ENCODE measurements around the gene SETD3. TPM values are rescaled to one million over a fixed set of nuclear protein-coding genes. Genes with fewer than 3 reads are reported as not detected.

The SETD3 gene
- total and polyA plus RNA-seq, 2 experiments from 2014 or later: 40.7 to 68.0 TPM

DNA sequence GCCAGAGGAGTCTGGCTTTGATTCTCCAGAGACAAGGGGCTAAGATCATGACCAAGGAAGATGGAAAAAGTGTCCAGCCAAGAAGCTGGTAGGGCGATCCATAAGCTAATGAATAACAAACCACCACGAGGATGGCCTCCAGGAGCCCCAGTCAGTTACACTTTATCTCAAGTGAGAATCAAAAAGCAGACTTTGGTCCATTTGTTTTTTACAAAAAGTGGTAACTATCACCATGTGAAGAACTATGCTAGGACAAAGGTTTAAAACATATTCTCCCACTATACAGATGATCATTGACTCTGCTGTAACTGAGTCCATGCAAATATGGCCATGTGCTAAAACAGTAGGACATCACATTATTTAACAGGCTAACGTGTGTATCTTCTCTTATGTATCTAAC, 13.9 kb downstream of the SETD3 start:
- Histone ChIP-seq H3K4me2 (no peak overlapping the region), H3K36me3 (ENCODE audit: insufficient read depth) (no peaks in the 10 kb centered on the region), H3K4me3 (no peak overlapping the region), H3K79me2 (replicated peaks; ENCODE audit: insufficient read depth) (peaks cover 73% of the 10 kb centered on the region), H3F3A (replicated peaks; ENCODE audit: low read depth) (peaks cover 3% of the 10 kb centered on the region; the same call in 1 of the 2 replicates), H3K4me1 (ENCODE audit: insufficient read depth) (peaks cover 31% of the 10 kb centered on the region), H3K9me2 (ENCODE audit: insufficient read depth) (no peaks in the 10 kb centered on the region), H3K27me3 (ENCODE audit: insufficient read depth) (no peaks in the 10 kb centered on the region), H3K27ac (ENCODE audit: low read depth) (no peak overlapping the region), H2AFZ (no peak overlapping the region), H4K20me1 (replicated peaks; ENCODE audit: insufficient read depth) (peaks cover 27% of the 10 kb centered on the region)
- no peak for DNase-seq (ENCODE audit: low spot score)
- Mint-ChIP-seq H3K36me3 (ENCODE audit: low read depth) (peaks cover 10% of the 10 kb centered on the region; the same call in 2 of the 3 replicates), H3K4me3 (no peak overlapping the region), H3K4me1 (peaks cover 63% of the 10 kb centered on the region), H3K9me3 (no peaks in the 10 kb centered on the region), H3K27me3 (ENCODE audit: insufficient read depth, low read depth, poor library complexity) (peaks cover 6% of the 10 kb centered on the region), H3K27ac (no peak overlapping the region)
- no peak for ATAC-seq
- no peak for TF ChIP-seq NANOG (IDR thresholded peaks at IDR 0.05; ENCODE audit: borderline replicate concordance)
- TF ChIP-seq EZH2phosphoT487 (IDR thresholded peaks at IDR 0.05; ENCODE audit: unreplicated experiment): no peak
- TF ChIP-seq JUNB (IDR thresholded peaks at IDR 0.05; ENCODE audit: unreplicated experiment): no peak
- TF ChIP-seq, protein P1, sequence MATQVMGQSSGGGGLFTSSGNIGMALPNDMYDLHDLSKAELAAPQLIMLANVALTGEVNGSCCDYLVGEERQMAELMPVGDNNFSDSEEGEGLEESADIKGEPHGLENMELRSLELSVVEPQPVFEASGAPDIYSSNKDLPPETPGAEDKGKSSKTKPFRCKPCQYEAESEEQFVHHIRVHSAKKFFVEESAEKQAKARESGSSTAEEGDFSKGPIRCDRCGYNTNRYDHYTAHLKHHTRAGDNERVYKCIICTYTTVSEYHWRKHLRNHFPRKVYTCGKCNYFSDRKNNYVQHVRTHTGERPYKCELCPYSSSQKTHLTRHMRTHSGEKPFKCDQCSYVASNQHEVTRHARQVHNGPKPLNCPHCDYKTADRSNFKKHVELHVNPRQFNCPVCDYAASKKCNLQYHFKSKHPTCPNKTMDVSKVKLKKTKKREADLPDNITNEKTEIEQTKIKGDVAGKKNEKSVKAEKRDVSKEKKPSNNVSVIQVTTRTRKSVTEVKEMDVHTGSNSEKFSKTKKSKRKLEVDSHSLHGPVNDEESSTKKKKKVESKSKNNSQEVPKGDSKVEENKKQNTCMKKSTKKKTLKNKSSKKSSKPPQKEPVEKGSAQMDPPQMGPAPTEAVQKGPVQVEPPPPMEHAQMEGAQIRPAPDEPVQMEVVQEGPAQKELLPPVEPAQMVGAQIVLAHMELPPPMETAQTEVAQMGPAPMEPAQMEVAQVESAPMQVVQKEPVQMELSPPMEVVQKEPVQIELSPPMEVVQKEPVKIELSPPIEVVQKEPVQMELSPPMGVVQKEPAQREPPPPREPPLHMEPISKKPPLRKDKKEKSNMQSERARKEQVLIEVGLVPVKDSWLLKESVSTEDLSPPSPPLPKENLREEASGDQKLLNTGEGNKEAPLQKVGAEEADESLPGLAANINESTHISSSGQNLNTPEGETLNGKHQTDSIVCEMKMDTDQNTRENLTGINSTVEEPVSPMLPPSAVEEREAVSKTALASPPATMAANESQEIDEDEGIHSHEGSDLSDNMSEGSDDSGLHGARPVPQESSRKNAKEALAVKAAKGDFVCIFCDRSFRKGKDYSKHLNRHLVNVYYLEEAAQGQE (IDR thresholded peaks at IDR 0.05; ENCODE audit: unreplicated experiment): no peak
- TF ChIP-seq, protein P2, sequence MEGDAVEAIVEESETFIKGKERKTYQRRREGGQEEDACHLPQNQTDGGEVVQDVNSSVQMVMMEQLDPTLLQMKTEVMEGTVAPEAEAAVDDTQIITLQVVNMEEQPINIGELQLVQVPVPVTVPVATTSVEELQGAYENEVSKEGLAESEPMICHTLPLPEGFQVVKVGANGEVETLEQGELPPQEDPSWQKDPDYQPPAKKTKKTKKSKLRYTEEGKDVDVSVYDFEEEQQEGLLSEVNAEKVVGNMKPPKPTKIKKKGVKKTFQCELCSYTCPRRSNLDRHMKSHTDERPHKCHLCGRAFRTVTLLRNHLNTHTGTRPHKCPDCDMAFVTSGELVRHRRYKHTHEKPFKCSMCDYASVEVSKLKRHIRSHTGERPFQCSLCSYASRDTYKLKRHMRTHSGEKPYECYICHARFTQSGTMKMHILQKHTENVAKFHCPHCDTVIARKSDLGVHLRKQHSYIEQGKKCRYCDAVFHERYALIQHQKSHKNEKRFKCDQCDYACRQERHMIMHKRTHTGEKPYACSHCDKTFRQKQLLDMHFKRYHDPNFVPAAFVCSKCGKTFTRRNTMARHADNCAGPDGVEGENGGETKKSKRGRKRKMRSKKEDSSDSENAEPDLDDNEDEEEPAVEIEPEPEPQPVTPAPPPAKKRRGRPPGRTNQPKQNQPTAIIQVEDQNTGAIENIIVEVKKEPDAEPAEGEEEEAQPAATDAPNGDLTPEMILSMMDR (conservative IDR thresholded peaks at IDR 0.05; ENCODE audit: low read depth in 2 of 2): no peak
- TF ChIP-seq ZNF331 (CRISPR knock-in tag; IDR thresholded peaks at IDR 0.05; ENCODE audit: low read depth): no peak
- TF ChIP-seq CREB1 (CRISPR knock-in tag; IDR thresholded peaks at IDR 0.05; ENCODE audit: low read depth): no peak
- TF ChIP-seq ZNF114 (CRISPR knock-in tag; IDR thresholded peaks at IDR 0.05): no peak
- TF ChIP-seq EZH2 (IDR thresholded peaks at IDR 0.05; ENCODE audit: low read depth, unreplicated experiment): no peak
- TF ChIP-seq, protein P3, sequence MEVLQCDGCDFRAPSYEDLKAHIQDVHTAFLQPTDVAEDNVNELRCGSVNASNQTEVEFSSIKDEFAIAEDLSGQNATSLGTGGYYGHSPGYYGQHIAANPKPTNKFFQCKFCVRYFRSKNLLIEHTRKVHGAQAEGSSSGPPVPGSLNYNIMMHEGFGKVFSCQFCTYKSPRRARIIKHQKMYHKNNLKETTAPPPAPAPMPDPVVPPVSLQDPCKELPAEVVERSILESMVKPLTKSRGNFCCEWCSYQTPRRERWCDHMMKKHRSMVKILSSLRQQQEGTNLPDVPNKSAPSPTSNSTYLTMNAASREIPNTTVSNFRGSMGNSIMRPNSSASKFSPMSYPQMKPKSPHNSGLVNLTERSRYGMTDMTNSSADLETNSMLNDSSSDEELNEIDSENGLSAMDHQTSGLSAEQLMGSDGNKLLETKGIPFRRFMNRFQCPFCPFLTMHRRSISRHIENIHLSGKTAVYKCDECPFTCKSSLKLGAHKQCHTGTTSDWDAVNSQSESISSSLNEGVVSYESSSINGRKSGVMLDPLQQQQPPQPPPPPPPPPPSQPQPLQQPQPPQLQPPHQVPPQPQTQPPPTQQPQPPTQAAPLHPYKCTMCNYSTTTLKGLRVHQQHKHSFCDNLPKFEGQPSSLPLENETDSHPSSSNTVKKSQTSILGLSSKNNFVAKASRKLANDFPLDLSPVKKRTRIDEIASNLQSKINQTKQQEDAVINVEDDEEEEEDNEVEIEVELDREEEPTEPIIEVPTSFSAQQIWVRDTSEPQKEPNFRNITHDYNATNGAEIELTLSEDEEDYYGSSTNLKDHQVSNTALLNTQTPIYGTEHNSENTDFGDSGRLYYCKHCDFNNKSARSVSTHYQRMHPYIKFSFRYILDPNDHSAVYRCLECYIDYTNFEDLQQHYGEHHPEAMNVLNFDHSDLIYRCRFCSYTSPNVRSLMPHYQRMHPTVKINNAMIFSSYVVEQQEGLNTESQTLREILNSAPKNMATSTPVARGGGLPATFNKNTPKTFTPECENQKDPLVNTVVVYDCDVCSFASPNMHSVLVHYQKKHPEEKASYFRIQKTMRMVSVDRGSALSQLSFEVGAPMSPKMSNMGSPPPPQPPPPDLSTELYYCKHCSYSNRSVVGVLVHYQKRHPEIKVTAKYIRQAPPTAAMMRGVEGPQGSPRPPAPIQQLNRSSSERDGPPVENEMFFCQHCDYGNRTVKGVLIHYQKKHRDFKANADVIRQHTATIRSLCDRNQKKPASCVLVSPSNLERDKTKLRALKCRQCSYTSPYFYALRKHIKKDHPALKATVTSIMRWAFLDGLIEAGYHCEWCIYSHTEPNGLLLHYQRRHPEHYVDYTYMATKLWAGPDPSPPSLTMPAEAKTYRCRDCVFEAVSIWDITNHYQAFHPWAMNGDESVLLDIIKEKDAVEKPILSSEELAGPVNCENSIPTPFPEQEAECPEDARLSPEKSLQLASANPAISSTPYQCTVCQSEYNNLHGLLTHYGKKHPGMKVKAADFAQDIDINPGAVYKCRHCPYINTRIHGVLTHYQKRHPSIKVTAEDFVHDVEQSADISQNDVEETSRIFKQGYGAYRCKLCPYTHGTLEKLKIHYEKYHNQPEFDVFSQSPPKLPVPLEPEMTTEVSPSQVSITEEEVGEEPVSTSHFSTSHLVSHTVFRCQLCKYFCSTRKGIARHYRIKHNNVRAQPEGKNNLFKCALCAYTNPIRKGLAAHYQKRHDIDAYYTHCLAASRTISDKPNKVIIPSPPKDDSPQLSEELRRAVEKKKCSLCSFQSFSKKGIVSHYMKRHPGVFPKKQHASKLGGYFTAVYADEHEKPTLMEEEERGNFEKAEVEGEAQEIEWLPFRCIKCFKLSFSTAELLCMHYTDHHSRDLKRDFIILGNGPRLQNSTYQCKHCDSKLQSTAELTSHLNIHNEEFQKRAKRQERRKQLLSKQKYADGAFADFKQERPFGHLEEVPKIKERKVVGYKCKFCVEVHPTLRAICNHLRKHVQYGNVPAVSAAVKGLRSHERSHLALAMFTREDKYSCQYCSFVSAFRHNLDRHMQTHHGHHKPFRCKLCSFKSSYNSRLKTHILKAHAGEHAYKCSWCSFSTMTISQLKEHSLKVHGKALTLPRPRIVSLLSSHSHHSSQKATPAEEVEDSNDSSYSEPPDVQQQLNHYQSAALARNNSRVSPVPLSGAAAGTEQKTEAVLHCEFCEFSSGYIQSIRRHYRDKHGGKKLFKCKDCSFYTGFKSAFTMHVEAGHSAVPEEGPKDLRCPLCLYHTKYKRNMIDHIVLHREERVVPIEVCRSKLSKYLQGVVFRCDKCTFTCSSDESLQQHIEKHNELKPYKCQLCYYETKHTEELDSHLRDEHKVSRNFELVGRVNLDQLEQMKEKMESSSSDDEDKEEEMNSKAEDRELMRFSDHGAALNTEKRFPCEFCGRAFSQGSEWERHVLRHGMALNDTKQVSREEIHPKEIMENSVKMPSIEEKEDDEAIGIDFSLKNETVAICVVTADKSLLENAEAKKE (CRISPR knock-in tag; IDR thresholded peaks at IDR 0.05): no peak
- TF ChIP-seq, protein P4, sequence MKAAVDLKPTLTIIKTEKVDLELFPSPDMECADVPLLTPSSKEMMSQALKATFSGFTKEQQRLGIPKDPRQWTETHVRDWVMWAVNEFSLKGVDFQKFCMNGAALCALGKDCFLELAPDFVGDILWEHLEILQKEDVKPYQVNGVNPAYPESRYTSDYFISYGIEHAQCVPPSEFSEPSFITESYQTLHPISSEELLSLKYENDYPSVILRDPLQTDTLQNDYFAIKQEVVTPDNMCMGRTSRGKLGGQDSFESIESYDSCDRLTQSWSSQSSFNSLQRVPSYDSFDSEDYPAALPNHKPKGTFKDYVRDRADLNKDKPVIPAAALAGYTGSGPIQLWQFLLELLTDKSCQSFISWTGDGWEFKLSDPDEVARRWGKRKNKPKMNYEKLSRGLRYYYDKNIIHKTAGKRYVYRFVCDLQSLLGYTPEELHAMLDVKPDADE (IDR thresholded peaks at IDR 0.05): no peak
- TF ChIP-seq STAT1 (IDR thresholded peaks at IDR 0.05; ENCODE audit: unreplicated experiment): no peak
- TF ChIP-seq POLR2AphosphoS5 (IDR thresholded peaks at IDR 0.05; ENCODE audit: low read depth): no peak
